NCI-H187 (cell line): ENCODE measurements around the gene SNX33.
"Not testable (repeated sequence)": the region's sequence is repeated elsewhere in the genome, so short reads cannot be mapped to it uniquely, and the experiment has no call there.

Experiments used
- DNase-seq, 2 experiments: peaks; one replicate each; lab custom pipeline; 2025; lab: John Stamatoyannopoulos, UW

Gene SNX33

GRCh38 chr15:75699961-75700874 lies 52.5 kb downstream of the SNX33 start:
- not testable (repeated sequence) for DNase-seq

- not testable (repeated sequence) for DNase-seq
Measured at GRCh38 chr15:75701071-75702003, 53.6 kb downstream of the SNX33 start.

GRCh38 chr15:75702436-75702835 lies 54.7 kb downstream of the SNX33 start:
- no peak for DNase-seq

GRCh38 chr15:75703440-75704262 lies 55.9 kb downstream of the SNX33 start:
- not testable (repeated sequence) for DNase-seq

- no peak for DNase-seq
Measured at GRCh38 chr15:75704263-75704615, 56.5 kb downstream of the SNX33 start.

- DNase-seq, result no peak
Measured at GRCh38 chr15:75704618-75705017, 56.9 kb downstream of the SNX33 start.

GRCh38 chr15:75705375-75705774 lies 57.7 kb downstream of the SNX33 start:
- not testable (repeated sequence) for DNase-seq

- no peak for DNase-seq
Measured at GRCh38 chr15:75705854-75706681, 58.4 kb downstream of the SNX33 start.

- no peak for DNase-seq
Measured at GRCh38 chr15:75706682-75706954, 58.9 kb downstream of the SNX33 start.

- DNase-seq, result not testable (repeated sequence)
Measured at GRCh38 chr15:75709458-75709857, 61.7 kb downstream of the SNX33 start.

- not testable (repeated sequence) for DNase-seq
Measured at GRCh38 chr15:75710874-75711273, 63.2 kb downstream of the SNX33 start.

GRCh38 chr15:75711495-75711894 lies 63.8 kb downstream of the SNX33 start:
- not testable (repeated sequence) for DNase-seq
